SK-N-SH (cell line): ENCODE data around the gene SLC35D3. TPM values are rescaled to one million over a fixed set of nuclear protein-coding genes. Genes with fewer than 3 reads are reported as not detected.
A peak's percentile ranks its signal among the peaks of the same experiment; 100 is the strongest.

Experiments used
- CTCF ChIA-PET: fragments of 300-600, 350-600 bp; formaldehyde crosslinking; extraction: SDS; loops from one replicate; lab custom pipeline; 2021; lab: Yijun Ruan, JAX
- POLR2A ChIA-PET: fragments of 350-600 bp; sonication (Branson Sonifier 250); formaldehyde crosslinking; extraction: SDS; loops from one replicate; lab custom pipeline; 2020; ENCODE audit warnings: antibody characterized with exemption, inconsistent platforms; lab: Yijun Ruan, JAX
- DNase-seq: peaks from one replicate; pipeline ENCODE4 v3.0.0; 2012
- H2AFZ ChIP-seq: fragments of 200-600 bp; sonication (generic); 2 replicates; pipeline ENCODE4 v1.8.1; 2016; ENCODE audit warnings: antibody characterized with exemption, mild to moderate bottlenecking, low read depth
- H3F3A ChIP-seq: fragments of 200-600 bp; sonication (generic); replicated peaks from 2 replicates; pipeline ENCODE3; 2016; ENCODE audit warnings: antibody characterized with exemption, mild to moderate bottlenecking; ENCODE audit not compliant: insufficient read depth
- H3K27ac ChIP-seq, 2 experiments: fragments of 200-500 bp in 1 of 2; fragments of 200-600 bp in 1 of 2; sonication (Bioruptor generic) in 1 of 2; sonication (generic), shearing (Covaris generic) in 1 of 2; 2 replicates each; pipeline versions ENCODE4 v1.5.1 to v1.6.1; 2014 to 2016; ENCODE audit warnings: low read depth in 2 of 2, inconsistent platforms in 1 of 2, low read length in 1 of 2, mild to moderate bottlenecking in 1 of 2, mixed read lengths in 1 of 2
- H3K27me3 ChIP-seq: fragments of 200-600 bp; sonication (generic), shearing (Covaris generic); 2 replicates; pipeline ENCODE4 v1.6.1; 2016; ENCODE audit warnings: mixed run types; ENCODE audit not compliant: insufficient read depth
- H3K36me3 ChIP-seq, 2 experiments: fragments of 200-500 bp in 1 of 2; fragments of 200-600 bp in 1 of 2; sonication (Bioruptor generic) in 1 of 2; sonication (generic) in 1 of 2; replicated peaks in 1 of 2; 2 replicates each; pipeline versions ENCODE3 to v1.5.1; 2014 to 2016; ENCODE audit warnings: low read length in 1 of 2, mild to moderate bottlenecking in 1 of 2; ENCODE audit not compliant: insufficient read depth in 2 of 2, control insufficient read depth in 1 of 2
- H3K4me1 ChIP-seq, 2 experiments: fragments of 200-500 bp in 1 of 2; fragments of 200-600 bp in 1 of 2; sonication (Bioruptor generic) in 1 of 2; sonication (generic), shearing (Covaris generic) in 1 of 2; 2 replicates each; pipeline versions ENCODE4 v1.5.1 to v1.6.1; 2014 to 2016; ENCODE audit warnings: low read depth in 1 of 2, low read length in 1 of 2, mixed run types in 1 of 2; ENCODE audit not compliant: insufficient read depth in 2 of 2, control insufficient read depth in 1 of 2
- H3K4me2 ChIP-seq: fragments of 200-600 bp; sonication (generic), shearing (Covaris generic); 2 replicates; pipeline ENCODE4 v1.6.1; 2017; ENCODE audit warnings: mixed run types
- H3K4me3 ChIP-seq, 2 experiments: fragments of 200-500 bp in 1 of 2; fragments of 200-600 bp in 1 of 2; sonication (Bioruptor generic) in 1 of 2; sonication (generic), shearing (Covaris generic) in 1 of 2; 2 replicates each; pipeline versions ENCODE4 v1.5.1 to v1.8.1; 2014 to 2016; ENCODE audit warnings: low read depth in 2 of 2, inconsistent platforms in 1 of 2, low read length in 1 of 2, mild to moderate bottlenecking in 1 of 2, mixed read lengths in 1 of 2, moderate library complexity in 1 of 2
- H3K79me2 ChIP-seq: fragments of 200-600 bp; sonication (generic); 2 replicates; pipeline ENCODE4 v1.8.1; 2017; ENCODE audit warnings: mild to moderate bottlenecking; ENCODE audit not compliant: insufficient read depth
- H3K9ac ChIP-seq: fragments of 200-600 bp; sonication (generic); 2 replicates; pipeline ENCODE4 v1.6.1; 2017; ENCODE audit warnings: mixed run types
- H3K9me2 ChIP-seq: fragments of 200-600 bp; sonication (generic); 2 replicates; pipeline ENCODE4 v1.6.1; 2017; ENCODE audit warnings: mixed run types
- H3K9me3 ChIP-seq: fragments of 200-600 bp; sonication (generic); 2 replicates; pipeline ENCODE4 v1.6.1; 2017; ENCODE audit warnings: mixed run types, mild to moderate bottlenecking, moderate library complexity
- H4K20me1 ChIP-seq: fragments of 200-600 bp; sonication (generic); 2 replicates; pipeline ENCODE4 v1.6.1; 2017; ENCODE audit warnings: mild to moderate bottlenecking, mixed run types; ENCODE audit not compliant: insufficient read depth
- CHD2 ChIP-seq: fragments of 150-350 bp; IDR thresholded peaks from 2 replicates; pipeline ENCODE4 v1.6.1; 2018; ENCODE audit warnings: low read length; ENCODE audit not compliant: partially characterized antibody
- ELF1 ChIP-seq: IDR thresholded peaks from 2 replicates; pipeline ENCODE4 v1.4.0; 2012
- EP300 ChIP-seq, 2 experiments: IDR thresholded peaks; 2 replicates each; pipeline versions ENCODE4 v1.4.0 to v1.6.1; 2012; ENCODE audit warnings: borderline replicate concordance in 1 of 2, low read depth in 1 of 2, low read length in 1 of 2
- EZH2phosphoT487 ChIP-seq: fragments of 200-600 bp; sonication (generic); IDR thresholded peaks from 2 replicates; pipeline ENCODE4 v1.6.1; 2017; ENCODE audit warnings: low read depth, mixed run types, mild to moderate bottlenecking, antibody characterized with exemption, moderate library complexity, borderline replicate concordance
- FOXM1 ChIP-seq: IDR thresholded peaks from 2 replicates; pipeline ENCODE4 v1.4.0; 2012; ENCODE audit warnings: low read depth, mild to moderate bottlenecking
- GATA2 ChIP-seq: sonication (generic); formaldehyde crosslinking; IDR thresholded peaks from 2 replicates; pipeline ENCODE4 v1.5.0; 2020; ENCODE audit warnings: mild to moderate bottlenecking, missing genetic modification reagents
- JUND ChIP-seq: IDR thresholded peaks from 2 replicates; pipeline ENCODE4 v1.4.0; 2012
- MXI1 ChIP-seq: IDR thresholded peaks from 2 replicates; pipeline ENCODE4 v1.6.1; 2012; ENCODE audit warnings: mild to moderate bottlenecking, low read depth, low read length, improper control_type of control experiment
- POLR2AphosphoS5 ChIP-seq: IDR thresholded peaks from 2 replicates; pipeline ENCODE4 v1.6.1; 2012; ENCODE audit warnings: low read depth, low read length
- RCOR1 ChIP-seq: fragments of 150-350 bp; IDR thresholded peaks from 2 replicates; pipeline ENCODE4 v1.6.1; 2017; ENCODE audit warnings: antibody characterized with exemption, low read length
- REST ChIP-seq: IDR thresholded peaks from 2 replicates; pipeline ENCODE4 v1.6.1; 2012; ENCODE audit warnings: mild to moderate bottlenecking, low read depth, low read length, moderate library complexity
- SIN3A ChIP-seq: IDR thresholded peaks from 2 replicates; pipeline ENCODE4 v1.6.1; 2012; ENCODE audit warnings: low read depth, mild to moderate bottlenecking, low read length, moderate library complexity, borderline replicate concordance
- TCF12 ChIP-seq: IDR thresholded peaks from 2 replicates; pipeline ENCODE4 v1.4.0; 2012
- YY1 ChIP-seq: IDR thresholded peaks from 2 replicates; pipeline ENCODE4 v1.4.0; 2012; ENCODE audit warnings: low read depth, mild to moderate bottlenecking
- WGBS: methylation state at CpG from one replicate; pipeline ENCODE4 v1.1.6; 2017; ENCODE audit warnings: low lambda C conversion rate; 5-methylcytosine and 5-hydroxymethylcytosine counted together
- polyA plus RNA-seq, 3 experiments: library from polyadenylated mRNA; depleted of rRNA; stranded (reverse); fragments of >200 nt; gene quantifications; 2 replicates each; pipeline ENCODE4 v1.2.3, GENCODE V29; 2012
- TF ChIP-seq, protein P1 (sequence below): IDR thresholded peaks from 2 replicates; pipeline ENCODE4 v1.4.0; 2012; ENCODE audit warnings: low read depth, borderline replicate concordance

The SLC35D3 gene
- polyA plus RNA-seq, 1 of the 3 experiments (the other 2 are of a cell fraction) = 0.05 TPM

GRCh38 chr6:136962661-136963060 is 40.6 kb downstream of the SLC35D3 start:
- H2AFZ ChIP-seq = no peak overlapping the region
- WGBS = 47% methylated on average over 4 of the region's 4 CpGs
- no peaks in the 10 kb centered on the region for H4K20me1 ChIP-seq
- no peaks in the 10 kb centered on the region for H3K9me3 ChIP-seq
- ChIA-PET POLR2A (interaction anchor here (0.5 to 2.0 kb wide), 3 partner anchors 9 to 41 kb away, joined by 3 to 10 read pairs (median 3); partner anchors contain the start of gene SLC35D3), CTCF (interaction anchor here (1.1 to 1.8 kb wide), 2 partner anchors 17 to 51 kb away, joined by 3 to 6 read pairs; no protein-coding TSS in a partner anchor)
- no peak overlapping the region for H3K4me2 ChIP-seq
- peak; percentile 18; the same call in 1 of the 2 replicates for TF ChIP-seq RCOR1
- peak; percentile 21; the same call in 1 of the 2 replicates for TF ChIP-seq GATA2
- peak in 1 of 2 experiments; percentile 71; a peak in 1 of 4 replicates for TF ChIP-seq EP300 (IDR thresholded peaks at IDR 0.05; ENCODE audit: borderline replicate concordance in 1 of 2, low read depth in 1 of 2, low read length in 1 of 2)
- no peak for TF ChIP-seq ELF1
- no peaks in the 10 kb centered on the region for H3K79me2 ChIP-seq
- peak; percentile 58 for DNase-seq
- H3K9ac ChIP-seq = no peak overlapping the region
- H3K36me3 ChIP-seq = no peaks in the 10 kb centered on the region
- no peaks in the 10 kb centered on the region for H3K27me3 ChIP-seq
- no peaks in the 10 kb centered on the region for H3F3A ChIP-seq
- H3K27ac ChIP-seq = peak overlapping the region in 1 of 2 experiments; percentile 86; a peak in 2 of 4 replicates
- no peaks in the 10 kb centered on the region for H3K9me2 ChIP-seq
- H3K4me3 ChIP-seq = no peak overlapping the region
- peaks cover 0 to 21% of the 10 kb centered on the region in 2 experiments; a peak in 2 of 4 replicates for H3K4me1 ChIP-seq

DNA sequence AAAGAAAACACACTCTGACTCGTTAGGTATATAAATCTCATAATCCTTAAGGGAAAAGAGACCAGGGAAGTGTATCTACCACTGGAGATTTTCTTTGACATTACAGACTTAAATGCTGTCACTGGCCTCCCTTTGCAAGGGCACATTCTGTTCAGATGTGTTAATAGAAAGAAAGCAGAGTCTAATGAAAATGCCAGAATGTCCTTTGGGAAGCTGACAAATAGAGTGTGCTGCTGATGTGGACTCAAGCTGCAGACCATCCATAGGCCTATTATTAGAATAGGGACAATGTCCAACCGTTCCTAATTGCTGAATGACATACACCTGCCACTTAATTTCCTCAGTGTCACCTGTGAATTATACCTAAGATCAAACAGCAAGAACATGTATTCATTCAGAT is 41.2 kb downstream of the SLC35D3 start:
- no peaks in the 10 kb centered on the region for H4K20me1 ChIP-seq
- no peak overlapping the region for H2AFZ ChIP-seq
- H3K27me3 ChIP-seq = no peaks in the 10 kb centered on the region
- DNase-seq = no peak
- POLR2A ChIA-PET = interaction anchor here (0.9 to 2.0 kb wide), 4 partner anchors 17 to 41 kb away, joined by 3 to 10 read pairs (median 5); partner anchors contain the start of gene SLC35D3
- H3K9ac ChIP-seq = no peak overlapping the region
- WGBS = 16% methylated on average over 2 of the region's 2 CpGs
- H3K36me3 ChIP-seq = no peaks in the 10 kb centered on the region
- H3K4me3 ChIP-seq = no peak overlapping the region
- H3K27ac ChIP-seq = peak overlapping the region in 1 of 2 experiments; percentile 86; a peak in 2 of 4 replicates
- no peaks in the 10 kb centered on the region for H3K79me2 ChIP-seq
- no peaks in the 10 kb centered on the region for H3K9me3 ChIP-seq
- CTCF ChIA-PET = interaction anchor here (1.8 to 1.9 kb wide), 2 partner anchors 17 to 51 kb away, joined by 5 to 6 read pairs; no protein-coding TSS in a partner anchor
- H3K4me1 ChIP-seq = peaks cover 0 to 26% of the 10 kb centered on the region in 2 experiments; a peak in 2 of 4 replicates
- TF ChIP-seq JUND = no peak
- TF ChIP-seq CHD2 = no peak
- TF ChIP-seq POLR2AphosphoS5 = no peak
- no peak for TF ChIP-seq MXI1
- TF ChIP-seq, protein P1, sequence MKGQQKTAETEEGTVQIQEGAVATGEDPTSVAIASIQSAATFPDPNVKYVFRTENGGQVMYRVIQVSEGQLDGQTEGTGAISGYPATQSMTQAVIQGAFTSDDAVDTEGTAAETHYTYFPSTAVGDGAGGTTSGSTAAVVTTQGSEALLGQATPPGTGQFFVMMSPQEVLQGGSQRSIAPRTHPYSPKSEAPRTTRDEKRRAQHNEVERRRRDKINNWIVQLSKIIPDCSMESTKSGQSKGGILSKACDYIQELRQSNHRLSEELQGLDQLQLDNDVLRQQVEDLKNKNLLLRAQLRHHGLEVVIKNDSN = no peak
- TF ChIP-seq YY1 = no peak
- no peak for TF ChIP-seq FOXM1
- TF ChIP-seq SIN3A = no peak
- no peak for TF ChIP-seq REST
- TF ChIP-seq TCF12 = no peak
- TF ChIP-seq EZH2phosphoT487 = no peak
- H3K4me2 ChIP-seq = no peak overlapping the region
- H3F3A ChIP-seq = no peaks in the 10 kb centered on the region
- H3K9me2 ChIP-seq = no peaks in the 10 kb centered on the region
